Left lung (tissue), 10 donors: Measurements from ENCODE around the gene PRELP. TPM values are rescaled to one million over a fixed set of nuclear protein-coding genes. Genes with fewer than 3 reads are reported as not detected.

Experiments
- ATAC-seq: fragments of 200-7000 bp; cut with Tn5 transposase; one replicate; pipeline ENCODE4 v1.9.1; 2020; ENCODE audit warnings: moderate library complexity
- DNase-seq, 4 donors: peaks; one replicate each; pipeline ENCODE4 v3.0.0-alpha.2; 2013 to 2020
- H3K27ac ChIP-seq, 2 donors: fragments of 200-600 bp; sonication (generic) in 1 of 2; one replicate each; pipeline versions ENCODE4 v1.5.0 to v1.8.0; 2020 to 2021
- H3K27me3 ChIP-seq, 2 donors: fragments of 200-600 bp; sonication (generic) in 1 of 2; one replicate each; pipeline versions ENCODE4 v1.5.0 to v1.8.0; 2020 to 2021
- H3K36me3 ChIP-seq, 2 donors: fragments of 200-600 bp; sonication (generic) in 1 of 2; one replicate each; pipeline versions ENCODE4 v1.5.0 to v1.8.0; 2020 to 2021
- H3K4me1 ChIP-seq, 2 donors: fragments of 200-600 bp; one replicate each; pipeline ENCODE4 v1.8.0; 2021
- H3K4me3 ChIP-seq, 2 donors: fragments of 200-600 bp; sonication (generic) in 1 of 2; one replicate each; pipeline versions ENCODE4 v1.5.0 to v1.8.0; 2020 to 2021; ENCODE audit warnings: mild to moderate bottlenecking in 1 of 2
- H3K9me3 ChIP-seq, 2 donors: fragments of 200-600 bp; sonication (generic) in 1 of 2; one replicate each; pipeline versions ENCODE4 v1.5.0 to v1.8.0; 2020 to 2021
- intact Hi-C, 2 donors: fragments of 100-400 bp; cut with DNase I; formaldehyde crosslinking; loops; one replicate each; pipeline versions ENCODE4 v1.11.2 to v1.14.2; 2022
- polyA plus RNA-seq, 6 donors: library from polyadenylated mRNA; unstranded; fragments of 120-200 nt; gene quantifications; one replicate each; pipeline ENCODE4 v1.2.1, GENCODE V29; 2013; ENCODE audit not compliant: insufficient read length in 6 of 6
- total RNA-seq, 2 donors: library from RNA; stranded (reverse); fragmentation: NEBNext Ultra II Directional; extraction: Animal tissue kit (Norgen Biotek cat#: 25700); gene quantifications; one replicate each; pipeline ENCODE4 v1.2.1, GENCODE V29; 2021
- TF ChIP-seq, protein P1 (sequence below), 2 donors: fragments of 200-600 bp; sonication (generic) in 1 of 2; IDR thresholded peaks; one replicate each; pipeline versions ENCODE4 v1.5.0 to v1.8.0; 2021; ENCODE audit warnings: antibody characterized with exemption in 2 of 2
- donor health status: DM: no; HTN: yes; CAD: no.
- donor health status: DM: no; HTN: no; CAD: no.

PRELP gene
- total and polyA plus RNA-seq, 8 donors = 1.3 to 20.5 (median 2.4) TPM

DNA sequence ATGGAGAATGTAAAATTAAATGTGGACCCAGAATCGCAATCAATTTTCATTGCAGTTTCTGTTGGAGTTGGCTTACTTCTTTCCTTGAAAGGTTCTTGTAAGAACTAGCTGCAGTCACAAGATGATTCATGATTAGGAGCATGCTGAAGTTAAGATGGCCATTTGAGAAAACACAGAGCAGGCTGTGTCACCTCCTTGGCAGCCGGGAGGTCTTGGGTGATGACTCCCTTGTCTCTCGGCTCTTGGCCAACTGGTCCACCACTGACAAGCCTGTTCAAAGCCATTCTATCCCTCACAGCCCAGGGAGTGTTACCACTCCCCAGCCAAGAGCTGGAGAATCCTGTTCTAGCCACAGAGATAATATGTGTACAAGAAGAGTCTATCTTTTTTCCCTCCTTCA, 58.9 kb downstream of the PRELP start:
- H3K27ac ChIP-seq = peak overlapping the region; percentile 24 to 33
- H3K4me1 ChIP-seq = peaks cover 2 to 19% of the 10 kb centered on the region in 2 donors
- ATAC-seq = no peak
- no peaks in the 10 kb centered on the region for H3K9me3 ChIP-seq
- H3K27me3 ChIP-seq = no peaks in the 10 kb centered on the region
- no peak overlapping the region for H3K4me3 ChIP-seq
- no peak for DNase-seq
- H3K36me3 ChIP-seq = no peaks in the 10 kb centered on the region
- TF ChIP-seq, protein P1, sequence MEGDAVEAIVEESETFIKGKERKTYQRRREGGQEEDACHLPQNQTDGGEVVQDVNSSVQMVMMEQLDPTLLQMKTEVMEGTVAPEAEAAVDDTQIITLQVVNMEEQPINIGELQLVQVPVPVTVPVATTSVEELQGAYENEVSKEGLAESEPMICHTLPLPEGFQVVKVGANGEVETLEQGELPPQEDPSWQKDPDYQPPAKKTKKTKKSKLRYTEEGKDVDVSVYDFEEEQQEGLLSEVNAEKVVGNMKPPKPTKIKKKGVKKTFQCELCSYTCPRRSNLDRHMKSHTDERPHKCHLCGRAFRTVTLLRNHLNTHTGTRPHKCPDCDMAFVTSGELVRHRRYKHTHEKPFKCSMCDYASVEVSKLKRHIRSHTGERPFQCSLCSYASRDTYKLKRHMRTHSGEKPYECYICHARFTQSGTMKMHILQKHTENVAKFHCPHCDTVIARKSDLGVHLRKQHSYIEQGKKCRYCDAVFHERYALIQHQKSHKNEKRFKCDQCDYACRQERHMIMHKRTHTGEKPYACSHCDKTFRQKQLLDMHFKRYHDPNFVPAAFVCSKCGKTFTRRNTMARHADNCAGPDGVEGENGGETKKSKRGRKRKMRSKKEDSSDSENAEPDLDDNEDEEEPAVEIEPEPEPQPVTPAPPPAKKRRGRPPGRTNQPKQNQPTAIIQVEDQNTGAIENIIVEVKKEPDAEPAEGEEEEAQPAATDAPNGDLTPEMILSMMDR (IDR thresholded peaks at IDR 0.05) = no peak
- intact Hi-C loops = no loop called here

DNA sequence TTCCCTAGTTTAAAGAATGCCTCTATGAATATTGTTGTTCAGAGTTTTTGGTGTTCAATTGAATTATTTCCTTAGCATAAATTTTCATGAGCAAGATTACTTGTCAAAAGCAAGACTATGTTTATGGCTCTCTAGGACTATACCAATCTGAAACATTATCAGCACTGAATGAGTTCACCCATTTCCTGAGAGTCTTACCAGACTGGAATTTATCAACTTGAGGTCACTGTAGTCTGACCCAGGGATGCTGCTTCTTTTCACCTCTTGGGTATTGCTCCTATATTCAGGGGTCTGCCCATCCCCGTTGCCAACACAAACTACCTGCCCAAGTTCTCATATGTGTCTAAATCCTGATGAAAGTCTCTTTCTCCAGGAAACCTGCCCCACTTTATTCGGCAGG, 61.0 kb downstream of the PRELP start:
- DNase-seq (no peak), ATAC-seq (peak; percentile 44)
- H3K36me3 ChIP-seq = no peaks in the 10 kb centered on the region
- intact Hi-C loops = no loop called here
- H3K27me3 ChIP-seq = no peaks in the 10 kb centered on the region
- TF ChIP-seq, protein P1 (IDR thresholded peaks at IDR 0.05) = no peak
- peak overlapping the region; percentile 59 to 67 for H3K27ac ChIP-seq
- no peaks in the 10 kb centered on the region for H3K9me3 ChIP-seq
- no peak overlapping the region for H3K4me3 ChIP-seq
- H3K4me1 ChIP-seq = peaks cover 2 to 19% of the 10 kb centered on the region in 2 donors

DNA sequence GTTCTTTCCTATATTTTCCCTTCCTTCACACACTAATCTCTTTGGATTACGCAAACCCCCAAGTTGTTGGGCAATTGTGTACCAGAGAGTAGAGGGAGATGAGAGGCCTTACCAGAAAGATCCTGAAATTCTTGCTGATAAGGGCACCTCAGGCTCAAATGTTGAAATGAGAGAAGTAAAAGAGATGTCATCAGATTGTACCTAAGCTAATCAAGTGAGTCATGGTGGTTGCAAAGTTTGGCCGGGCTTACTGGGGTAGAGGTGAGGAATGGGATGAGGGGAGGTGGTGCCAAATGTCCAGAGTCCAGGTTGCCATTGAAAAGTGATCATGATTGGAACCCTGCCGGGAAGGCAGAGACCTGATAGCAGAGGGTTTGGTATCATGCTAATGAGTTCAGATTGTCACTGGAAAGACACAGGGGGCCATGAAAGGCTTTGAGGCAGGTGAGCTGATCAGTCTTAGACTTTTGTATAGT, 61.4 kb downstream of the PRELP start:
- intact Hi-C loops = no loop called here
- Histone ChIP-seq H3K9me3 (no peaks in the 10 kb centered on the region), H3K4me1 (peaks cover 2 to 19% of the 10 kb centered on the region in 2 donors), H3K27ac (peak overlapping the region; percentile 59 to 67), H3K36me3 (no peaks in the 10 kb centered on the region), H3K27me3 (no peaks in the 10 kb centered on the region), H3K4me3 (no peak overlapping the region)
- DNase-seq = peak in 1 of 4 donors; percentile 51
- TF ChIP-seq, protein P1 (IDR thresholded peaks at IDR 0.05) = no peak
- ATAC-seq = peak; percentile 76

DNA sequence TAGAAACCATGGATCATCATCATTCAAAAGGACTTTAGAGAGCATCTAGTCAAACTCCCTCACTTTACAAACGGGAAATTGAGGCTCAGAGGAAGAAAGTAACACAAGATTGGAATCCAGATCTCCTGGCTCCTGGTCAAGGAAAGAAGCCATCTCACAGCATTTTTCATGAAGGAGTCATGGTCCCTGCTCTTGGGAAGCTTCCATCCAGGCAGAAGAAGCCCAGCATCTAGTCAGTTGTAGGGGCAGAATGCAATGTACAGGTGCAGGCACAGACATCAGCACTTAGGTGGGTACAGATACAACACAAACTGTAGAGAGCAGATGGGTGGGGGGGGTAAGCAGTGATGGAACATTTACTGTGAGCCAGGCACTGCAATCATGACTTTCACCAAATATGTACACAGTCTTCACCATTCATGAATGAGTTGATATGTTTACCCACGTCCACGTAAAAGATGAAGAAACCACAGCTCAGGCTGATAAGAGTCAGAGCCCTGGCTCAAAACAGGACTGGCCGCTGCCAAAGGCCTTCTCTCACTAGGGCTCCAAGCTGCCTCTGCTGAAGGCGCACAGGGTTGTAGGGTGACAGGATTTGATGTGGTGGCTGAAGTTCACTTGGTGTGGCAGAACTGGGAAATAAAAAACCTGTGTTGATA, 62.3 kb downstream of the PRELP start:
- ATAC-seq (peak; percentile 74), DNase-seq (peak in 2 of 4 donors; percentile 36 to 64)
- Histone ChIP-seq H3K4me3 (no peak overlapping the region), H3K27me3 (no peaks in the 10 kb centered on the region), H3K27ac (peak overlapping the region; percentile 59 to 67), H3K9me3 (no peaks in the 10 kb centered on the region), H3K36me3 (no peaks in the 10 kb centered on the region), H3K4me1 (peaks cover 2 to 19% of the 10 kb centered on the region in 2 donors)
- TF ChIP-seq, protein P1 (IDR thresholded peaks at IDR 0.05) = no peak
- intact Hi-C loops = no loop called here

DNA sequence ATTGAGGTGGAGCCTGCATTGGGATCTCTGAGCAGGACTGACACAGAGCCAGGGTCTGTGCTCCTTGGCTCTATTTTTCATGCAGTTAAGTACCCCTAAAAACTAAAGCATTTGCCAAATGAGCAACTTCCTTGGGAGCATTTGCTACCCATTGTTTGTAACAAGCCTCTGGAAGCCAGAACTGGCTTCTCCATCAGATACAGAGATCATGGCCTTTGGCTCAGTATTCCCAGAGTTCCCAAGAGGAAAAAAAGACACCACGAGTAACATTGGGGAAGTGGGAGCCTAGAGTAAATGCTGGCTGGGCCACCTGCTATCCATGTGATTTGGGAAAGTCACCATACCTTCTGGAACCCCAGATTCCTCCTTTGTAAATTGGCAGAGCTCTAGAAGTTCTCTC, 63.1 kb downstream of the PRELP start:
- Histone ChIP-seq H3K27me3 (no peaks in the 10 kb centered on the region), H3K9me3 (no peaks in the 10 kb centered on the region), H3K4me1 (peaks cover 2 to 19% of the 10 kb centered on the region in 2 donors), H3K36me3 (no peaks in the 10 kb centered on the region), H3K4me3 (no peak overlapping the region), H3K27ac (peak overlapping the region; percentile 59 to 67)
- TF ChIP-seq, protein P1 (IDR thresholded peaks at IDR 0.05) = no peak
- ATAC-seq (no peak), DNase-seq (no peak)
- intact Hi-C loops = no loop called here
